Measurements from ENCODE around the gene CEP152.

DNA sequence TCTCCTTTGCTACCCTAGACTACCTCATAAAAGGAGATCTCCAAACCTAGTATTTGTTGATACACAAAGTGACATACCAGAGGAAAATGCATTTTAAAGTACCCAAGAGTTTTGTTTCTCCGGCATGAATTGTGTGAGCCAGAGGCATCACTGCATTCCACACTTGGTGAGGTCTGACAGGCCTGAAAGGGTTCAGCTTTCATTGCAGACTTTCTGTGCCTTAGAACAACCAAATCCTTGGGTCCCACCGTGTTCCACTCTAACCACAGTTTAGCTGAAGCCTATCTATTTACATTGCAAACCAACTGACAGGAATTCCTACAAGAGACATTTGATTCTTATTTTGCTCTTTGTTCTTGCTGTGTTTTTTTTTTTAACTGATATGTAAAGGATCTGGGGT lies 46.1 kb upstream of the CEP152 start:
- TF ChIP-seq, protein P1, sequence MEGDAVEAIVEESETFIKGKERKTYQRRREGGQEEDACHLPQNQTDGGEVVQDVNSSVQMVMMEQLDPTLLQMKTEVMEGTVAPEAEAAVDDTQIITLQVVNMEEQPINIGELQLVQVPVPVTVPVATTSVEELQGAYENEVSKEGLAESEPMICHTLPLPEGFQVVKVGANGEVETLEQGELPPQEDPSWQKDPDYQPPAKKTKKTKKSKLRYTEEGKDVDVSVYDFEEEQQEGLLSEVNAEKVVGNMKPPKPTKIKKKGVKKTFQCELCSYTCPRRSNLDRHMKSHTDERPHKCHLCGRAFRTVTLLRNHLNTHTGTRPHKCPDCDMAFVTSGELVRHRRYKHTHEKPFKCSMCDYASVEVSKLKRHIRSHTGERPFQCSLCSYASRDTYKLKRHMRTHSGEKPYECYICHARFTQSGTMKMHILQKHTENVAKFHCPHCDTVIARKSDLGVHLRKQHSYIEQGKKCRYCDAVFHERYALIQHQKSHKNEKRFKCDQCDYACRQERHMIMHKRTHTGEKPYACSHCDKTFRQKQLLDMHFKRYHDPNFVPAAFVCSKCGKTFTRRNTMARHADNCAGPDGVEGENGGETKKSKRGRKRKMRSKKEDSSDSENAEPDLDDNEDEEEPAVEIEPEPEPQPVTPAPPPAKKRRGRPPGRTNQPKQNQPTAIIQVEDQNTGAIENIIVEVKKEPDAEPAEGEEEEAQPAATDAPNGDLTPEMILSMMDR (IDR thresholded peaks at IDR 0.05) = no peak
- no peak for TF ChIP-seq POLR2A (IDR thresholded peaks at IDR 0.05)
